Measurements from ENCODE around the gene STIM2.
A peak's percentile ranks its signal among the peaks of the same experiment; 100 is the strongest.

The STIM2 gene

DNA sequence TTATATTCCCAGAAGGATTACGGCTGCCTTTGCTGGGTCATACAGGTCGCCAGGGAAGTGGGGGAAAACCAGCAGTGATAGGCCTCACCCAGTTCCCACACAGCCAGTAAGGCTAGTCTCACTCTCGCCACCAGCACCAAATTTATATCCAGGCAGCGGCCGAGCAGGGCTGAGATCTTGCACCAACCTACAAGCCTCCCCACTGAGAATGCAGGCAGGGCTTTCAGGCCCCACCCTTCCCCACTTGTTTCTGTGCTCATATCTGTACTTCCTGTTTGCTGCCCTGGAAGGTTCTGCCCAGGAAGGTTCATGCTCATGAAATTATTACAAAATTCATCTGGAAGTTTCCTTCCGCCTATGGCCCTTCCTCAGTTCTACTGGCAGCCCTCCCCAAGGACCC, 179.7 kb downstream of the STIM2 start:
- DNase-seq (ENCODE audit: low read depth), result no peak

DNA sequence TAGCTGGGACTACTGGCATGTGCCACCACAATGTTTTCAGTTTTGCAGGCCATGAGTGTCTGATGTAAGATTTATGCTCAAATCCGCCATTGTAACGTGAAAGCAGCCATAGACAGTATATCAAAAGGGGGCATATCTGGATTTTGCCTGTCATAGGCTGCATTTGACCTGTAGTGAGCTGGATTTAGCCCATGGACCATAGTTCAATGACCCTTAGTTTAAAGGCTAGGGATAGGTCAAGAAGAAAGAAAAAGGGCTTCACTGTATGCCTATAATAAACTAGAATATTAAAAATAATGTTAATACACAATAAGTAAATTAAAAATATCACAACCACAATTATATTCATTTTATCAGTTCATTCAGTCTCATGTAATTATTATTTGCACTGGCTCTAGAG, 181.8 kb downstream of the STIM2 start:
- DNase-seq (ENCODE audit: low read depth), result no peak

DNA sequence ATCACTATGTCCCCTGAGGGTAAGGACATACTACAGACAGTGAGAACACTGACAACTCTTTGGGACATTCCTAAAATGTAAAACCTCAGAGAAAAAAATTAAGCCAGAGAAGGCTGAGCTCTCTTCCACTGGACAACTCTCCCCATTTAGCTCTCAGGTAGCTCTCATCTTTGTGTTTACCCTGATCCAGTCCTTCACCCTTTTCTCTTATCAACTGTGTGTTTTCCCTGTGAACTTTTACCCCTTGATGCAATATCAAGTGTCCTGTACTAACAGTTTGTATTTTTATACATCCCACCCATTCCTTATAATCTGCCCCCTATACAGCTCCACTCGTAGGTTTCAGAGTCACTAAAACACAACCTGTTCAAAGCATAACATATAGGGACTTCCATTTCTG, 182.6 kb downstream of the STIM2 start:
- no peak for DNase-seq (ENCODE audit: low read depth)

DNA sequence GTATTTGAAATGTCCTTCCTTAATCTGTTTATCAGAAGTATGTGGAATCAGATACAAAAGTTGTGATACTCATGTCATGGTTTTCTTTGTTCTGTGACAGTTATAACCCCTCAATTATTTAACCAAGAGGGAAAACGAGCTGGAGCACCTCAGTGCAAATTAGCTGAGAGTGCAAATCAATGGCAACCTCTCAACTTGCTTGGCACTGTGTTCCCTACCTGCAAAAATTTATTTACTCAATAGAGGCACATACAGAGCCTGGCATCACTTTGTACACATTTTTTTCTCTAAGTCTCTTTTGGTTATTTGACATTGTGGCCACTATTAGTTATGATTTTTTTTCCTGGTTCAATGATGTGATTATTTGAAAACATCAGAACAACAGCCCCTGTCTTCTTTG, 186.2 kb downstream of the STIM2 start:
- DNase-seq (ENCODE audit: low read depth), result no peak

DNA sequence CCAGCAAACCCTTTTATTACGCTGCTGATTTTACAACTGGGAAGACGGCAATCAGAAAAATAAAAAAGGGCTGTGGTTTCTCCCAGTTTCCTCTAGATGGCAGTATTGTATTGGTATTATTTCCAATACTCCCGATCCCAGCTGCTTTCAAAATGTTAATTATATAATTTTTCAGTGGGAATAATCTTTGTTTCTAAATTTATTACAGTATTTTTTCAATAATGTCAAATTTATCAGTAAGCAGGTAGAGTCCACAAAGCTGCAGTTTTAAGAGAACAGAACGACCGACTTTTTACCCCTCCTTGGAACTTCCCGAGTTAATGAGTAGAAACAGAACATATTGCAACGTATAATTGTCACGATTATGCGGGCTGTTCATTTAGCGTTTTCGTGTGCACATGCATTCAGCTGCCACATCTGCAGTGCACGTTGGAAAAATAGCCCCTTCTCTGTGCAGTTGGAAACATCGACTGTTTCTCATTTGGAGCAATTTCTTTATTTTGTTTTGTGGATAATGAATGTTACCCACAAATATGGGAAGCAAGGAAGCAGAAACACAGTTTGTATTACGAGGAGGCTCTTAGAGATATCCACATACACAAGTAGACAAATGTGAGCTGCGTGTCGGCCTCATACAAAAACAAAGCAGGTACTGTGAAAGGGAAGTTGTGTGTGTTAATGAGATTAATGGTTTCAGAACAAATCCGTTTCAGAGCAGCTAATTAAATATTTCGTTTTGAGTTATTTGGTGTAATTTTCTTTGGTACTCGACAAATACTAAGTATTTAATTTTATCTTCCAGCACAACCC, 188.0 kb downstream of the STIM2 start:
- peak; percentile 21 for DNase-seq (ENCODE audit: low read depth)

DNA sequence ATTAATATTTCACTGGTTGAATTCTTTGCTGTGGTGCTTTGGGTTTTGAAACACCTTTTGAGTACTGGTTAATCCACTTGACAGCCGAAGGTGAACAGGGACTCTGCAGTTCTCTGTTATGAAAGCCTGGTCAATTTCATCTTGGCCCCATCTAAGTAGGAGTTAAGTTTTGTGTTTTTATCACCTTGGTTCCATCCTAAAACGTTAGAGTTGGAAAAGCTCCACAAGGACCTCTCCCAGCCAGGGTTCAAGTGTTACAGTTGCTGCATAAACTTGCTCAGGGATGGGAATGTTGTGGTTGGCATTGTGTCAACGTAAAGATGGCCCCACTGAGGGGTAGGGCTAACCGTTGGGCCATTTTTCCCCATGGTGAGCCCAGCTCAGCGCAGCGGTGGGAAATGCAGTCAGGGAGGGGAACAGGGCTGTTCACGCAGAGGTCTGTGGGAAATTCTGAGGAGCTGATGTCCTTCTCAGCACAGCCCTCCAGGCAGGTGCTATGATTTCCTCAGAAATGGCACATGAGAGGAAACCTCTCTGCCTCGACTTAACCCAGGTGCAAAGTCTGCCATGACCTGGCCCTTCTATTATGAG, 188.7 kb downstream of the STIM2 start:
- no peak for DNase-seq (ENCODE audit: low read depth)

DNA sequence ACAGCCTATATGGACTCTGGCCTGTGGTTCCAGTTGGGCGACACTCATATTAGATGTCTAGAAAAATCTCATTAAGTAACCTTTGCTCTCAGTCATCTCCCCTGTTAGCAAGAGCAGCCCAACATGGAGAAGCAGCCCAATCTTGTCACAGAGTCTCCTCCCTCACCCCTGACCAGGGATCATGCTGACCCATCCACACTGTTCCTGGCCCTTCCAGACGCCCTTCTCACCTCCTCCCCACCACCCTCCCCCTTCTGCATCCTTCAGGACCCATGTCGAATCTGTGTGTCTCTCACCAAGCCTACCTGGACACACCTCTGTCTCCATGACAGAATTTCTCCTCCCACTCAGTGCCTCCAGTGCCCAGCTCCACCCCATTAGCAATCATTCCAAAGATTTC, 190.1 kb downstream of the STIM2 start:
- no peak for DNase-seq (ENCODE audit: low read depth)

DNA sequence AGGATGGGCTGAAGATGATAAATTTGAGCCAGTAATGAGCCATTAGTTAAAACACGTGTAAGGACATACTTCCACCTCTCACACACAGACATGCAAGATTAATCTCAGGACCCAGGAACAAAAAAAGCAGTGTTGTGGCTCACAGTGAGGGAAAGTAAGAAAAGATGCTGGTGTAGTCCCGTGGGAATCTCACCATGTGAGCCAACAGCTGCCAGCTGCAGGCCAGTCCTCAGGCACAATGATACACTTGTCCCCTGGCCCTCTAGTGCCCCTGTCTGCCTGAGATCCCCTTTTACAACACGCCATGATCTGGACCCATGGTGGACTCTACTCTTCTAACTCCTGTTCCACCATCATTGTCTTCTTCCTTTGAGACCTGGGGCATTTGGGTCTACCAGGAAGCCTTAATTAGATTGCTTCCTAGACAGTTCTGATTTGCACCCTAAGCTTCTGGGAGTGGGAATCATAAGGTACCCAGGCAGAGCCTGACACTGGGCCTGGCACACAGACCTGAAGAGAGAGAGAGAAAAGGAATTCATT, 194.7 kb downstream of the STIM2 start:
- DNase-seq (ENCODE audit: low read depth), result no peak

DNA sequence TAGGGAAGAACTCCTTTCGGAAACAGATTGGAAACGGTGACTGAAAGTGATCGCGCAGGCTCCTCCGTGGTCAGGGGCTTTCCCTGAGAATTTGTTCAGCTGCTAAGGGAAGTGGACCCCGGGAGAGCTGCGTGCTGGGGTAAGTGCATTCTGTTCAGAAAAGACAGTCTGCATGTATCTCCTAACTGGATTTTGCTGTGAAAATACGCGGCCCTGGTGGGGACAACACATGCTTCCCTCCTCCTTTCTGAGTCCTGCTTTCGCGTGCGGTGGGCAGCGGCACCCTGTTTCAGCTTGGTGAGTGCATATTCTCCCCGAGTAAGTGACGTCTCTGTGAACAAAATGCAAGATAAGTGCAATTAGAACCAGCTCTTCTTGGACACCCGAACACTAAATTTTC, 195.6 kb downstream of the STIM2 start:
- no peak for DNase-seq (ENCODE audit: low read depth)

DNA sequence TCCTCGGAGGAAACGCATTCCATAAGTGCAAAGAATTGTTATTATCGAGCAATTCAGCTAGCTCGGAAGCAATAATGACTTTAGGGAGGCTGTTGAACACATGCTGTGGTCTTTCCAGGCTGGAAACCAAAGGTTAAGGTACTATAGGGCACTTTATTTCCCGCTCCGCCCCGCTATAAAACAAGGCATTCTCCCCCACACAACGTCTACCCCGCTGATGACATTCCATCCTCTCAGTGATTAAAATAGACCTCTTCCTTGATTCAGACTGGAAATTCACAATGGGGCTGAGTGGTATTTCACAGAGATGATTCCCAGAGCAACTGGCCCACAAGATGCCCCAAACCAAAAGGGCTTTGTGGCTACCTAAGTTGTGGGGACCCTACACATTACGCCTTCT, 196.4 kb downstream of the STIM2 start:
- no peak for DNase-seq (ENCODE audit: low read depth)

DNA sequence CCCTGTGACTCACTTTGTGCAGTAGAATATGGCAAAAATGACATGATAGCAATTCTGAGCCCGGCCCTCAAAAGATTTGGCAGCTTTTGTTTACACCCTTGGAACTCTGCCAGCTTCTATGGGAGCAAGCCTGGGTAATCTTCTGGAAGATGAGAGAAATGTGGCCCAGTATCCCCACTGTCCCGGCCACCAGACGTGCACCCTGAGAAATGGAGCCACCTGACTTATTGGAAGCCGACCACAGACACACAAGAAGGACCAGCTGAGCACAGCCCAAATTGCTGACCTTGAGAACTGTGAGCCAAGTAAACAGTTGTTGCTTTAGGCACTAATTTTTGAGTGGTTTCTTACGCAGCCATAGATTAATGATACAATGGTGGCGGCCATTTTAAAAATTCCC, 197.0 kb downstream of the STIM2 start:
- no peak for DNase-seq (ENCODE audit: low read depth)

DNA sequence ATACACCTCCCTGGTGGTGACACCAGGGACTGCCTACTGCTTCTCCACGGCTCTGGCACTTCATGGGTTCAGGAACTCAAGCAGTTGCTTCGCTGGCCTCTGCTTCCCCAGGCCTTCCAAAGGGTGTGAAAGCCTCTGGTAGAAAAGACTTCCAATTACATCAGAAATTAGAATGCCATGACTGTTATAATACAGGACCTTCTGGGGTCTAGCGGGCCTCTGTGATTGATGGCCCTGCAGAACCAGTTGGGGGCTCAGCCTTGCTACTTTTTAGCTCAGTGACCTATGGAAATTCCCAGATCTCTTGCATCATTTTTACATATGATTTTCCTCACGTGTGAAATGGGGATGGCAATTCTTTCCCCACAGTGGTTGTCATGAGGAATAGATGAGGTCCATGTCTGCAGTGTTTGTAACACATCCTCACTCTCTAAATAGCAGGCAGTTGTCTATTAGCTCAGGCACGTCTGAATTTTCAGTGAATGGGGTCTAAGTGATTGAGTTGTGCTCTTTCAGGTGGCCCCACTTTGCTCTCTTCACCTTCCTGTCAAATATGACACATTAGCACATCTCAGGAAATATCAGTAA, 198.3 kb downstream of the STIM2 start:
- no peak for DNase-seq (ENCODE audit: low read depth)

DNA sequence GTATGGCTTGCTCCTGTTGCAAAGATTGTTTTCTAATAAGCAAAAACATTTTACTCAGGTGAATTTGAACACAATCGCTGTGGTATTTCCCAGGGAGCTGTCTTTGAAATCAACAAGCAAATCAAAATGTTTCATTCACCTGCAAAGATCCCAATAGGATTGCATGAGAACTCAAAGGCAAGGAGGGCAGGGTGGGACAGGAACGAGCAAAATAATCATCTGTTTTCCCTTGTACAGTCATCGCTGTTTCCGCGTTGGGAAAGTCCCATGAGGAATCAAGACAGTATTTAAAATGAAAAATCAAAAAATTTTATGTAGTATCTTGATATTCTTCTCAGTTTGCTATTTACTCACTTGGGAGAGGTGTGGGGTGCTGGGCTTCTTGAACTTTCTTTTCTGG, 198.8 kb downstream of the STIM2 start:
- no peak for DNase-seq (ENCODE audit: low read depth)

DNA sequence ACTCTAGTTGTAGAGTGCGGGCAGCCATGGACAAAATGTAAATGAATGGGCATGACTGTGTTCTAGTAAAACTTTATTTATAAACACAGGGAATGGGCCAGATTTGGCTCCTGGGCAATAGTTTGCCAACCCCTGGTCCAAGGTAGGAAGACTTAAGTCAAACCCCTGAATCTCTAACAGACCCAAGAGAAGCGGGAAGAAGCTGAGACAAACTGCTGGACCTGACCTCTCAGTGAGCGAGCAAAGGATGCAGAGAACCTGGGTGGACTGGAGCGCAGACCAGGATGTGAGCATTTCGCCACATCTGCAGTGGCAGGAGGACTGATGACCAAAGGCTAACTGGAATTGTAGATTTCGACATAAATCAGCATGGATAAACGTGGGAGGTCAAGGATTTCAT, 201.6 kb downstream of the STIM2 start:
- DNase-seq (ENCODE audit: low read depth), result no peak

DNA sequence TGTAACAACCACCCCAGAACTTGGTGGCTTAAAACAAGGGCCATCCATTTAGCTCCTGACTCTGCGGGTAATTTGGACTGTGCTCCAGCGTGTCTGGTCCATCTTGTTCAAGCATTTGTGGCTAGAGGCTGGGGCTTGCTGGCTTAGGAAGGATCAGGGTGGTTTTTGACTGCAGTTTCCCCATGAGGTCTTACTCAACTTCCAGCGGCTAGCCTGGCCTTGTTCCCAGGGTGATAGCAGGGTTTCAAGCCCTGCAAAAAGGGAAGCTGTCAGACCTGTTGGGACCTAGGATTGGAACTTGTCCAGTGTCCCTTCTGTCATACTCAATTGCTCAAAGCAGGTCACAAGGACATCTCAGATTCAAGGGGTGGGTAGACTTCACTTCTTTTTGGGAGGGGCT, 205.9 kb downstream of the STIM2 start:
- no peak for DNase-seq (ENCODE audit: low read depth)

DNA sequence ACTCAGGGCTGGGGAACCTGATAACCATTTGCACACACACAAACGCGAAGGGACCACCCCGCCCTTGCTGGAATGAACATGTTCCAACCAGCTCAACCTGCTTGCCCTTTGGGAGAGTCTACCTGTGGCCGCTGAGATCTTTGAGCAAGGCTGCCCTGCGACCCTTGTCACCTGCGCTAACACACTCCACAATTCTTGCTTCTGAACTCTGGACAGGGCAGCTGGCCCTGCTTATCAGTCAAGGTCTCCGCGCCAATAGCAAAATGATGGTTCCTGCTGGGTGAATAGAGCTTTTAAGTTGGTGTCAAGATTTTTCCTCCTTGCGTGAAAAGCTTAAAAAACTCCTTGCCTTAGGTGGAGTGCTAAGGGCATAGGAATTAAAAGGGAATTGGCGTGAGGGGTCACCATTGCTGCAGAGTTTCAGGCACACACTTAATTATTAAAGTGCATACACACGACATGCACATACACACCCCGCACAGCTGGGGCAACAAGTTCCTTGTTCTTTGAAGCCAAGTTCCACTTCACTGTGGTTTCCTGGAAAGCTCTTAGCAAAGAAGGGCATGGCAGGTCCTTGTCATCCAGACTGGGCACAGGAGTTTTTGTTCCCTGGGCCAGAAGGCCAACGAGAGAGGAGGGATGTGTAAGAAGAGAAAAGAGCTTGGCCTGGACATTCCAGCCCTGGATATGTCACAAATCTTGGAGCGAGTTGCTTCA, 207.7 kb downstream of the STIM2 start:
- no peak for DNase-seq (ENCODE audit: low read depth)
